ENCODE measurements around the gene CTXND1.
"Not testable (repeated sequence)": the region's sequence is repeated elsewhere in the genome, so short reads cannot be mapped to it uniquely, and the experiment has no call there.

The CTXND1 gene

DNA sequence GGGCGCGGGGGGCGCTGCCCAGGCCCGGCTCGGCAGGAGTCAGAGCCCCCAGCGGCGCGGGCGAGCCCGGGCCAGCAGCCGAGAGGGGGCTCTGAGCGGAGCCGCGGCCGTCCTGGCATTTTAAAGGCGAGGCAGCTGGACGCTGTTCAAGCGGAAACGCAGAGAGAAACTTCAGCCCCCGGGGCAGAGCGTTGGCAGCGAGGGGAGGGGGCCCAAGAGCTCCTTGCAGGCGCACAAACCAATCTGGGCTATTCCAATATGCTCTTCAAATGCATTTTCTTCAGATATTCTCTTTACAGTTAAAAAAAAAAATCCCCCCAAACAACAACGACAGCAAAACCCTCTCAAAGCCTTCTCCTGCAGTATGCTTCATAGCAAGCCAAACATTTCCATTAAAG is at the start of gene CTXND1:
CTXND1 (minus strand) TSS at position 93 of the 398 bp plus-strand sequence. CDS start 50,264 bp downstream, outside the sequence.
- no peak for DNase-seq

DNA sequence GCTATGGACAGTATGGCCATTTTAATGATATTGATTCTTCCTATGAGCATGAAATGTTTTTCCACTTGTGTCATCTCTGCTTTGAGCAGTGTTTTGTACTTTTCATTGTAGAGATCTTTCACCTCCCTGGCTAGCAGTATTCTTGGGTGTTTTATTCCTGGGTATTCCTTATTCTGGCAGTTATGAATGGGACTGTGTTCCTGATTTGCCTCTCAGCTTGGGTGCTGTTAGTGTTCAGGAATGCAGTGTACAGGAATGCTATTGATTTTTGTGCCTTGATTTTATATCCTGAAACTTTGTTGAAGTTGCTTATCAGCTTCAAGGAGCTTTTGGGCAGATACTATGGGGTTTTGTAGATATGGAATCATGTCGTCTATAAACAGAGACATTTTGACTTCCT is 49.5 kb upstream of the CTXND1 start:
- no peak for DNase-seq

DNA sequence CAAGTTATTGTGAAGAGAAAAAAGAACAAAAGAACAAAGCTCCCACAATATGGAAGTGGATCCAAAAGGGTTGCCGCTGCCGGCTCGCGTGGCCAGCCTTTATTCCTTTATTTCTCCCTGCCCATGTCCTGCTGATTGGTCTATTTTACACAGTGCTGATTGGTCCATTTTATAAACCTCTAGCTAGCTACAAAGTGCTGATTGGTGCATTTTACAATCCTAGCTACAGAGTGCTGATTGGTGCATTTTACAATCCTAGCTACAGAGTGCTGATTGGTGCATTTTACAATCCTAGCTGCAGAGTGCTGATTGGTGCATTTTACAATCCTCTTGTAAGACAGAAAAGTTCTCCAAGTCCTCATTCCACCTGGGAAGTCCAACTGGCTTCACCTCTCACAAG is 43.8 kb upstream of the CTXND1 start:
- not testable (repeated sequence) for DNase-seq

DNA sequence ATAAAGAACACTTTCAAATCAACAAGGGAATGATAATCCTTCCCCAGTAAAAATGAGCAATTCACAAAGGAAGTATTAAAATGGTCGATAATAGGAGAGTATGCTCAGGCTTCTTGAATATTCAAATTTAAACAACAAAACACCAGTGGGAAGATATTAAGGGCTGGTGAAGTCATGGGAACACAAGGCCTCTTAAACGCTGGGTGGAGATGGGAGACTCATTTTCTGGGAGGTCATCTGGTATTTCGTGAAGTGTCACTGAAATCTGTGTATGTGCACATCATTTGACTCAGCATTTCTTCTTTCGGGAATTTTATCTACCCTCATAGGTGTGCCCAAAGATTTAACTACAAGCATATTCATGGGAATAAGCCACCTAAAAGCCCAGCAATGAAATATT is 40.1 kb upstream of the CTXND1 start:
- no peak for DNase-seq

DNA sequence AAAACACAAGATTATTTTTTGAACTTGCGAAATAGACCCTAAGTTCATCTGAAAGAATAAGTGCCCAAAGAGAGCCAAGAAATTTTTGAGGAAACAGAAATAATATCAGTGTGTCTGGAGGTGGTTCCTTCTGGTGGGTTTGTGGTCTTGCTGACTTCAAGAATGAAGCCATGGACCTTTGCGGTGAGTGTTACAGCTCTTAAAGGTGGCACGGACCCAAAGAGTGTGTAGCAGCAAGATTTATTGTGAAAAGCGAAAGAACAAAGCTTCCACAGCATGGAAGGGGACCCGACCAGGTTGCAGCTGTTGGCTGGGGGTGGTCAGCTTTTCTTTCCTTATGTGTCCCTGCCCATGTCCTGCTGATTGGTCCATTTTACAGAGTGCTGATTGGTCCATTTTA is 38.9 kb upstream of the CTXND1 start:
- not testable (repeated sequence) for DNase-seq

DNA sequence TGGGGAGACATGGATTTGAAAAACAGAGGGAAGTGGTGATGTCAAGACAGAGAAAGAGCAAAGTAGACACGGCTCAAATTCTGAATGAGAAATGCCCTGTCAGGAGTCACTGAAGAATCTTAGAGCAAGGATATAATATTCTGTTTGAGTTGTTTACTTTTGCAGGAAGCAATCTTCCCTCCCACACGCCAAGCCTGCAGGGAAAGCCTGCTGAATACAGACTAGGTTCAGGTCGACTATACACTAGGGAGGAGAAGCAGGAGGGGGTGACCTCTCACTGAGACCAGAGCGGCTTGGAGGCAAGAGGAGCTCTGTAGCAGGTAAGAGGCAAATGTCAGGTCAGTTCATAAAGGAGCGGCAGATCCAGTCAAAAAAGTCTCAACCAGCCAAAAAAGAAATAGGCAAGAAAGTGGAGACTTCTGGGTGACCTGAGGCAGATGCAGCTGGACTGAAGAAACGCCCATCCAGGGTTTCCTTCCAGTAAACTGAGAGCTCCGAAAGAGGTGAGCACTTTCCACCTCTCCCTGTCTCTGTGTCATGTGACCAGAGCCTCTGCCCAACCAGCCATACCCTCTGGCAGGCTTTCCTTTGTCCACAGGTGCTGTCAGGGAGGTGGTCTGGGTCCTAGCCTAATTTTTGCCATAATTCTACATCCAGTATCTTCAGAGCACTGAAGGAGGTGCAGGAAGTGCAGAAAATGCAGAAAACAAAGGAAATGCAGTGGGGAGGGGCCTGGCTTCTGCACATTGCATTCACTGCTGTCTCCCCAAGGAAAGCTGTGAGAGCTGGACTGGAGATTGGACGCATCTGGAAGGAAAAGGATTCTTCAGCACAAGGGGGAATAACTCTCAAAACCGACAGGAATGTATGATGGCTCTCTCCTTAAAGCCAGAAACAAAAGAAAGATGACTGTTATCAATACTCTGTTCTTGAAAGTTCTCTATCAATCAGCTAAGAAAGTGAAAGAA is 37.8 kb upstream of the CTXND1 start:
- DNase-seq = no peak

DNA sequence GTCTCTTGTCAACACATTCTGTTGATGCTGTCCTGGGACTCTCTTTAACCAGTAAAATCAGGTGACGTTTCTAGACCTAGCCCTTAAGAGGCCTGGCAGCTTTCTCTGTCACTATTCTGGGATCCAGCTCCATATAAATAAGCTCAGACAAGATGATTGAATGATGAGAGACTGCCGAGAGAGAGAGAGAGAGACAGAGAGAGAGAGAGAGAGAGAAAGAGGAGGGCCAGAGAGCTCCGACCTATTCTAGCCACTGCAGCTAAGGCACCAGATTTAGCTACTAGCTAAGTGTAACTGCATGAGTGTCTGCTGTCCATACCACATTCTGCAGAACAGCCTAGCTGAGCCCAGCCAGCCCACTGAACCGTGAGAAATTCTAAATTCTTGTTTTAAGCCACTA is 36.1 kb upstream of the CTXND1 start:
- no peak for DNase-seq

DNA sequence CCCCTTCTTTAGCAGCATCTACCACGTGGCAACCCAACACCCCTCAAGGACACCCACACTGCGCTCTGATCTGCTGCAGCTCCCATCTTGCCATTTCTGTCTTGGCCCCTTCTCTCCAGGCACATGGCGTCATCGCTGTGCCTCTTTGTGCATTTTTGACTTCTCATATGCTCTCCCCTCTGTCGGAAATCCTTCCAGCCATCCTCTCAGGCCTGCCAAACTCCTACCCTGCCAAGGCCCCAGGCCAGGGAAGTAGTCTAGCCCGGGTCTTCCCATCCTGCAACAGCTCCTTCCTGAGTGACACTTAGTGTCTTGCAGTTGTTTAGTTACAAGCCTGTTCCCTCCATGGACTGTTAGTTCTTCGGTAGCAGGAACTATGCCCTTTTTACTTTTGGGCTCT is 34.0 kb upstream of the CTXND1 start:
- DNase-seq = no peak

DNA sequence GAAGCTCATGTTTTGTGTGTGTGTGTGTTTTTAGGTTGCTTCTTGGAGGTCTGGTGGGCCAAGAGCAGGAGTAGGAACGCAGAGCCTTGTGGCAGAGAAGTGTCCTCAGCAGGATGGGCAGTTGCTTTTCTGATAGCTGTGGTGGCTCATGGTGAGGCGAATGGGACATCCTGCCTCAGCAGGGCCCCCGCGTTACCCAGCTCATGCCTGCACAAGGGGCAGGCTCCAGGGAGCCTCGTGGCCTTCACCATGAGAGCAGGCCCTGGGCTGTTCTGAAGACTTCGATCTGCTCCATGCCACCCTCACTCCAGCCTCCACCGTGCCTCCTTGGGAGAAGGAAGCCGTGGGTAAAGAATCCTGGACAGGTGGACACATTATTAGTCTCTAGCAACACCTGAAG is 33.4 kb upstream of the CTXND1 start:
- no peak for DNase-seq

DNA sequence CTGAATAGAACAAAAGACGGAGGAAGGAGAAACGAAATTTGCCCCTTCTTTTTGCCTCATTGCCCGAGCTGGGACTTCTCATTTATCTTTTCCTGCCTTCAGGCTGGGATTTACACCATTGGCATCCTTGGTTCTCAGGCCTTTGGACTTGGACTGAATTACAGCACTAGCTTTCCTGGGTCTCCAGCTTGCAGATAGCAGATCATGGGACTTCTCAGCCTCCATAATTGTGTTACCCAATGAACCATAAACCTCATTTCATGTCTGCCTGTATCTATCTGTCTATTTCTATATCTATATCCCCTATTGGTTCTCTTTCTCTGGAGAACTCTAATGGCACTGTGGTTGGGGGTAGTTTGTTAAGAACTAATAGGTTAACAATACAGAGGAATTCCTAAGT is 31.5 kb upstream of the CTXND1 start:
- no peak for DNase-seq

DNA sequence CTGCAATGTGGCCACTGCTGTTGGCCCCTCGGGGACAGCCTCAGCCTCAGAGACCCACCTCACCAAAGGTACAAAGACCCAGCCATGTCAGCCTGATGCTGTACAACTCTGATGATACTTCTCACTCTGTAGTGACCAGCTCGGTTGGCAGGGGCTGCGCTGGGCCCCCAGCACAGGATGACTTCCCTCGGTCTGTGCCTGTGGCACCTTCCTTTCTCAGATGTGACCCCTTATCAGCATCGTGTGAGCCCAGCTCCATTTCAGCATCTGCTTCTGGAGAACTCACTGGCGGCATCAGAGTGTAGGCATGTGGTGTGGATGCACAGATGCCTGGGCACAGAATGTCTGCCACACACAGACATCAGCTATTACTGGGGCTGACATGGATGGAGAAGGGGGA is 25.1 kb upstream of the CTXND1 start:
- no peak for DNase-seq

DNA sequence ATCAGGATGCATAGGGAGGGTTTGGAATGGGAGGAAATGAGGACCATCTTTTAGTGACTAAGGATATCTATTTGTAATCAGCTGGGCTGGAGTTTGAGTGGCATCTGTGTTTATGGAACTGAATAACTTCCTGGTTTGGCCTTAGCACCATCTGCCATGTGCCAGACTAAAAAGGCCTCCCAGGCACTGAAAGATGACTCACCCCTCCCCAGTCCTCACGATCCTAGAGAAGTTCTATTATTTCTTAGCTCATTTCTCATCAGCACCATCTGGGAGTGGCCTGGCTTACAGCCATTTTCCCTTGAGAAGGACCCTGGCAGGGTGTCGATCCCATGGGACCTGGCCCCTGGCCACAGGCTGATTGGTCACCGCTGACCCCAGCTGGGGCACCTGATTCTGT is 23.9 kb upstream of the CTXND1 start:
- DNase-seq = no peak

DNA sequence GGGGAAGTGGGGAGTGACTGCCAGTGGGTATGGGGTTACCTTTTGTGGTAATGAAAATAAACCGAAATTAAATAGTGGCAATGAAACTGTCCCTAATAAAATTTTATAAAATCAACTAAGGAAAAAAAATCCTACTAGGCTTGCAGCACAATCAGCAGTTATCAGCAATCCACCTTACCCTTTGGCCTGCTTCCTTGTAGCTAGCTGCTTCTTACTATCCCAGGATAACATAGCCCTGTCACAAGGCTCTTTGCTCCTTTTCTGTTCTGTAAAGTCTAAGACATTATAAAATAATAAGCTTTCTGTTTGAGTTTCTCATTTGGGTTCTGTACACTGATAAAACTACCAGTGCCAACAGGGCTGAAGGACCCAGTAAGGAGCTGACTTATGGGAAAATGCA is 23.0 kb upstream of the CTXND1 start:
- no peak for DNase-seq

DNA sequence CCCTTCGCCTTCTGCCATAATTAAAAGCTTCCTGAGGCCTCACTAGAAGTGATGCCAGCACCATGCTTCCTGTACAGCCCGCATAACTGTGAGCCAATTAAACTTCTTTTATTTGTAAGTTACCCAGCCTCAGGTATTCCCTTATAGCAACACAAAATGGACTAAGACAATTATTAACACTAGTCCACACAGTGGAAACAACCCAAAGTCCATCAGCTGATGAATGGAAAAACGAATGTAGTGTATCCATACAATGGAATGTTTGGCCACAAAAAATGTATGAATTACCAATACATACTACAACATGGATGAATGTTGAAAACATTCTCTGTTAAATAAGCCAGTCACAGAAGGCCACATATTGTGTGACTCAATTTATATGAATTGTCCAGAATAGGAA is 22.5 kb upstream of the CTXND1 start:
- no peak for DNase-seq

DNA sequence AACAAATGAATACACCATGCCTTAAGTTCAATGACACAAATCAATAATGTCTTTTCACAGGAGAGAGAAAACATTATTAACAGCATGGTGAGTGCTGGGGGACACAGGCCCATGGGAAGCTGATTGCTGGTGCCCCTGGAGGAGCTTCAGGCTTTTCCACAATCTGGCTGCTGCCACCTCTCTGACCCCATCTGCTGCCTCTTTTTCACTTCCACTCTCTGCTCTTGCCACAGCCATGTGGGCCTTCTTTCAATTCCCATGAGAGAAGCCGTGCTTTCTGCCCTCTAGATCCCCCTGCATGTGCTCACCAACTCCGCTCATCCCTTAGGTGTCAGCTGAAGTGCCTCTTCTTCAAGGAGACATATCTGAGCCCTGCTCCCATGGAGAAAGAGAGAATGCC is 21.0 kb upstream of the CTXND1 start:
- DNase-seq = no peak

DNA sequence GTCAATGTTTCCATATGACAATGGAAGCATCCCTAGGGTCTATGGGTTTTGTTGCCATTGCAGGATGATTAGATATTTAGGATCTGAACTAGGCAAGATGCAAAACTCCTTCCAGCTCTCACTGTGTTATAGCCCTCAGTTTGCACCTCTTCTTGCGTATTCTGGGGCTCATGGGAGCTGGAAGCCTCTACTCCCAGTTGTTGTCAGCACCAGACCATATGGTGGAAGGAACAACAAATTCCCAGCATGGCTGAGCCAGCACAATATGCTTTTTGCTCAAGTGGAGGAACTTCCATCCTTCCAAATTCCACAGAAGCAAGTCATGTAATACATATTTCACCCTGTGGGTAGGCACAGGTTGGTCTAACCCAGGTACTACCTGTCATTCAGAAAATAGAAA is 18.5 kb upstream of the CTXND1 start:
- DNase-seq = no peak

DNA sequence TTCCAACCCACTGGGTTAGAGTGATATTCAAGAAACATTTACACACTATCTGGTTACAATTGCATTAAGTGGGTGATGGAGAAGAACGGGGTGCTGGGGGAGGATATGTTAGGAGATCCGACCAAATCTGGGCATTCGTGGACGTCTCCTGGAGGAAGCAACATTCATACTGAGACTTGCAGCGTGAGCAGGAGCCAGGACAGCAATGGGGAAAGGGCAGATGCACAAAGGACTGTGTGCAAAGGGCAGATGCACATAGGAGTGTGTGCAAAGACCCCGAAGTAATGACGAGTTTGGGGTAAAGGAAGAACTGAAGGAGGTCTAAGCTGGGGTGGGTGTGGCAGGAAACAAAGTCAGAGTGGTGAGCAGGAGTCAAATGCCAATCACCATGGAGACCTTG is 16.1 kb upstream of the CTXND1 start:
- DNase-seq = no peak

DNA sequence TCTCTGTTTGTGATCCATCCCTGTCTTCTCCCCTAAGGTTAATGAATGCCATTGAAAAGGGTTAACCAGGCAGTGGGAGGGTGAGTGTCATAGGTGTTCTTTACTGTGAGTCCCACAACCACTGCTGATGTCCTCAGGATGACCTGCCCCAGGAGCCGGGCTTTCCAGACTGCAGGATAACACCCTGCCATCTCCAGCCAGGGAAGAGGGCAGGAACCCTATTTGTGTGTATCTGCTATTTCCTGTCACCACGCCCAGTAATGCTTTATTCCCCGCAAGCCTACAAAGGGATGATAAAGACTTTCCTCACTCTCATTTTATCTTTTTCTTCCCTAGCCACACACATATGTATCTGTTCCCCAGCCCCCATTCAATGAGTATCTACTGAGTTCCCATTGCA is 15.6 kb upstream of the CTXND1 start:
- no peak for DNase-seq

DNA sequence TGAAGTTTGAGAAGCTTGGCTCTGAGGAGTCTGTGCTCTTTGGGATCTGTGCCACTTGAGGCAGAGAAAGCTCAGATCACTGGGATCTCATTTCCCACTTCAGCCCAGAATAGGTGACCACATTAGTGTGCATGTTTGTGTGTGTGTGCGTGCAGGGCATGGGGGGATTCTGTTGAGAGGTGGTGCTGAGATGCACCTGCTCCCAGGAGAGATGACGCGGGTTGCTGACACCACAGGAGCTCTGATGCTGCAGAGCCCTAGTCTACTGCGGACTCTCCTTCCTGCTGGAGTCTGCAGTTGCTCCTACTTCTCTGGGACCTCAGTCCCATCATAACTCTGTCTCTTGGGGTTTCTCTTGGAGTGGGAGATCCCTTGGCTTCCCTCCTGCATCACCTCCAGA is 14.7 kb upstream of the CTXND1 start:
- no peak for DNase-seq

DNA sequence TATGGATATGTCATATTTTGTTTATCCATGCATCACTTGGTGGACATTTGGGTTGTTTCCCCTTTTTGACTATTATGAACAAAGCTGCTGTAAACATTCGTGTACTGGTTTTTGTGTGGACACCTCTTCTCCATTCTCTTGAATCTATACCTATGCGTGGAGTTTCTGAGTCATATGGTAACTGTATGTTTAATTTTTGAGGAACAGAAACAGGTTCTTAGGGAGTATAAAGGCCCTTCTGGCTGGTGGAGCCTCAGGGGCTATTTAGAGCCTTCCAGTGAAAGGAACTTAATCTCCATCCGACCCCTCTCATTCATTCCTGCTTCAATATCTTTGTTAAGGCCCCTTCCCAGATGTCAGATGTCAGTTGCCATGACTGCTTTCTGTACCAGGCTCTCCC is 14.1 kb upstream of the CTXND1 start:
- no peak for DNase-seq

DNA sequence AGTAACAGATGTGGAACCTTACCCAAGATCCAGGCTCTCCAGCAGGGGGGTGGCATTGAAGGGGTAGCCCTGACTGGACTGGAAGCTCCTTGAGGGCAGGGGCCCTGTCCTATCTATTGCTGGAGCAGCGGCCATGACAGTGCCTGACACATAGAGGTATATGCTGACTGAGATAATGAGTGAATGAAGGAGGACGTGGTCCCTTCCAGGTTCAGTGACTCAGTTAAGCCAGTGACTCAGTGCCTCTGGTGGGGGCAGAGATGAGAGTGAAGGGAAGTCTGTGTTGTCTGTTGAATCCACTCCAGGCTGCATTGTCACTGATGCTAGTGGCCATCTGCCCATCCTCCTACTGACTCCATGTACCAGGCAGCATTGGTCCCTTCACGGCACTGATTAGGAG is 13.0 kb upstream of the CTXND1 start:
- peak; percentile 20 to 31 for DNase-seq

DNA sequence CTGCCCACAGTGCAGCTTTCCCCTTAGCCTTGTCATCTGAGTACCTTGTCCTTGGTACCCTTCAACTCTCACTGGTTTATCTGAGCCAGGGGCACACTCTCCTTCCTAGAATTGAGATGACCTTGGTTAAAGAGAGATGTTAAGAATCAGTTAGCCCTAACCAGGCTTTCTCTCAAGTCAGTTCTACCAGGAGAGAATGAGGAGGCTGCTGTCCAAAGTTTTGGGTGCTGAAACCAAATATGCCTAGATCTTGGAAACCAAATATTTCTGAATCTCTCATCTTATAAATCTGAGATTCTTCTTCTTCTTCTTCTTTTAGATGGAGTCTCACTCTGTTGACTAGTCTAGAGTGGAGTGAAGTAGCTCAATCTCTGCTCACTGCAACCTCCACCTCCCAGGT is 12.0 kb upstream of the CTXND1 start:
- no peak for DNase-seq

DNA sequence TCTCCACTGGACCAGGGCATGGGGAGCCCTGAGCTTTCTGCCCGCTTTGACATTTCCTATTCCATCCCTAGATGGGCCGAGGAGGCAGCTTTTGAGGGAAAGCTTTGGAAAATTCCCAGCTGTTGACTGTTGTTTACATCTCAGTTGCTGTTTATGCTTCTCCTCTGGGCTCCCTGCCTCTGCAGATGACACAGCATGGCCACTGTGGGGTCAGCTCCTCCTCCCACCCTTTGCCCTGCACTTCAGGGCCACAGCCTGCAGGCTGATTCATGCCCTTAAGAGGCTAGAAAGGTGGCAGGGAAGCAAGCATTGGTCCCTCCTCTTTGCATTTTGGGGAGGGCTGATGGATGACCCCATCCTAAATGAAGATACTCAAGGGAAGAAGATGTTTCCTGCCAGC is 8.5 kb upstream of the CTXND1 start:
- DNase-seq = no peak

DNA sequence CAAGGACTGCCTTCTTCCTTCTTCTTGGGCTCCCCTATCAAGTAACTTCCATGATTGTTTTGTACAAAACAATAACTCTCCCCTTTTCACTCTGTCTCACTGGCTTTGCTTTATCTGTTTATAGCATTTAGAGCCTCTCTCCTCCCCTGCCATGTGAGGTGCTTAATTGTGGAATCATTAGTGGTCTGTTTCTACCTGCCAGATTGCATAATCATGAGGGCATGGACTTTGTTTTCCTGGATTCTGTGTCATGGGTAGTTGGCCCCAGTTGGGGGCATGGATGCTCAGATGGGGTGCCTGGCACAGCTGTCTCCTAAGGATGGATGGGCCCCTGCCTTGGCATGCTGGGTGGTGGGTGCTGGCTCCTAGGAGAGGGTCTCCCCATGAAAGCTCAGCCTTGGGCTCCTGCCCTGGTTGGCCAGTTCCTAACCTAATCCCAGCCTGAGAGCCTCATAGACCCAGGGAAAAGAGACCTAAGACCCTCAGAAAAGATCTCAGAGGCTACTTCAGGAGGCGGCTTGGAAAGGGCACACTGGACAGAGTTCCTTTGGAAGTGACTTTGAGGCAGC is 8.0 kb upstream of the CTXND1 start:
- DNase-seq = no peak

All from activated CD4-positive, alpha-beta T cell treated with anti-CD3 and anti-CD28 coated beads, Interleukin-2, amount 50 U/mL, for 48 hours (primary cell).